ENCODE measurements around the gene ATF7.

DNA sequence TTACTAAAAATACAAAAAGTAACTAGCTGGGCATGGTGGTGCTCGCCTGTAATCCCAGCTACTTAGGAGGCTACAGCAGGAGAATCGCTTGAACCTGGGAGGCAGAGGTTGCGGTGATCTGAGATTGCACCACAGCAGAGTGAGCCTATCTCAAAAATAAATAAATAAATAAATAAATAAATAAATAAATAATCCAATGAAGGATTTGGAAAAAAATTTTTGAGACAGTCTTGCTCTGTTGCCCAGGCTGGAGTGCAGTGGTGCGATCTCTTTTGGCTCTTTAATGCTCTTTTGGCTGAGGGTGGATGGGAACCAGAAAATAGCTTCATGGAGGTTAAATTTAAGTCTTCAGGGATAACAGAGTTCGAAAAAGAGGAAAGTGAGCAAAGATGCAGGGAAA is 38.0 kb upstream of the ATF7 start:
- no peak for TF ChIP-seq EZH2 (IDR thresholded peaks at IDR 0.05; ENCODE audit: insufficient read depth, poor library complexity, severe bottlenecking)
- TF ChIP-seq EZH2phosphoT487 (IDR thresholded peaks at IDR 0.05; ENCODE audit: insufficient read depth, low read depth), result no peak

All from GM23248 (cell line).